ENCODE data around the gene ARHGEF11.

- TF ChIP-seq CTCF (conservative IDR thresholded peaks at IDR 0.05 in 1 of 2, IDR thresholded peaks at IDR 0.05 in 1 of 2; ENCODE audit: extremely low read depth in 1 of 2, insufficient read depth in 1 of 2, low read depth in 1 of 2, low read length in 2 of 2) = no peak
- TF ChIP-seq EZH2 (IDR thresholded peaks at IDR 0.05; ENCODE audit: borderline replicate concordance, low read length) = no peak
These were observed 4.7 kb downstream of the ARHGEF11 start for GRCh38 chr1:157040802-157041201.

All from mammary epithelial cell (primary cell).